HepG2 (cell line): ENCODE data around the gene SERBP1.

ENCODE experiments used
- BATF2 ChIP-seq: sonication (generic); formaldehyde crosslinking; IDR thresholded peaks from 2 replicates; pipeline ENCODE4 v1.8.0; 2022; ENCODE audit warnings: mild to moderate bottlenecking, missing genetic modification reagents, moderate library complexity
- CHD2 ChIP-seq: IDR thresholded peaks from 2 replicates; pipeline ENCODE4 v1.6.1; 2011; ENCODE audit warnings: low read depth, low read length, improper control_type of control experiment
- CTCF ChIP-seq: sonication (generic); formaldehyde crosslinking; IDR thresholded peaks from 2 replicates; pipeline ENCODE4 v1.5.0; 2020; ENCODE audit warnings: mild to moderate bottlenecking, missing genetic modification reagents, moderate library complexity
- EED ChIP-seq: sonication (generic); formaldehyde crosslinking; IDR thresholded peaks from 2 replicates; pipeline ENCODE4 v1.5.0; 2020; ENCODE audit warnings: mild to moderate bottlenecking, missing genetic modification reagents
- IRF1 ChIP-seq: sonication (generic); formaldehyde crosslinking; IDR thresholded peaks from 2 replicates; pipeline ENCODE4 v1.4.0; 2020; ENCODE audit warnings: low read depth, mild to moderate bottlenecking, missing genetic modification reagents
- NAIF1 ChIP-seq: sonication (generic); formaldehyde crosslinking; IDR thresholded peaks from 2 replicates; pipeline ENCODE4 v1.5.0; 2020; ENCODE audit warnings: mild to moderate bottlenecking, missing genetic modification reagents, borderline replicate concordance
- PBX3 ChIP-seq: sonication (generic); formaldehyde crosslinking; IDR thresholded peaks from 2 replicates; pipeline ENCODE4 v1.8.1; 2023; ENCODE audit warnings: missing genetic modification reagents, inconsistent platforms, borderline replicate concordance
- RAD21 ChIP-seq: fragments of 450-650 bp; formaldehyde crosslinking; IDR thresholded peaks from 2 replicates; pipeline ENCODE4 v1.5.0; 2020; ENCODE audit warnings: mild to moderate bottlenecking
- SMC3 ChIP-seq: IDR thresholded peaks from 2 replicates; pipeline ENCODE4 v1.6.1; 2011; ENCODE audit warnings: low read length, improper control_type of control experiment
- SP1 ChIP-seq, 2 experiments: fragments of 450-650 bp in 1 of 2; sonication (generic) in 1 of 2; formaldehyde crosslinking in 1 of 2; IDR thresholded peaks; 2 replicates each; pipeline versions ENCODE4 v1.4.0 to v1.6.1; 2016 to 2020; ENCODE audit warnings: missing genetic modification reagents in 1 of 2
- ZBTB26 ChIP-seq: IDR thresholded peaks from 2 replicates; pipeline ENCODE4 v1.6.1; 2016; ENCODE audit warnings: missing compliant biosample characterization, missing genetic modification reagents, borderline replicate concordance
- ZGPAT ChIP-seq: IDR thresholded peaks from 2 replicates; pipeline ENCODE4 v1.6.1; 2016; ENCODE audit warnings: mild to moderate bottlenecking
- ZNF292 ChIP-seq: sonication (generic); formaldehyde crosslinking; IDR thresholded peaks from 2 replicates; pipeline ENCODE4 v1.8.1; 2022; ENCODE audit warnings: mild to moderate bottlenecking, low read depth, missing genetic modification reagents, borderline replicate concordance
- ZNF644 ChIP-seq: IDR thresholded peaks from 2 replicates; pipeline ENCODE4 v1.6.1; 2016; ENCODE audit warnings: low read depth

GRCh38 chr1:67451815-67452214 is 21.6 kb upstream of the SERBP1 start:
- TF ChIP-seq PBX3 (CRISPR knock-in tag) = no peak
- TF ChIP-seq BATF2 = no peak
- no peak for TF ChIP-seq EED (CRISPR knock-in tag)
- no peak for TF ChIP-seq NAIF1 (CRISPR knock-in tag)
- TF ChIP-seq ZNF644 = no peak
- no peak for TF ChIP-seq SP1 (IDR thresholded peaks at IDR 0.05)
- TF ChIP-seq SP1 (CRISPR knock-in tag; IDR thresholded peaks at IDR 0.05) = no peak
- TF ChIP-seq CHD2 = no peak
- TF ChIP-seq ZNF292 (CRISPR knock-in tag) = no peak
- no peak for TF ChIP-seq RAD21 (CRISPR knock-in tag)
- TF ChIP-seq CTCF (CRISPR knock-in tag) = no peak
- TF ChIP-seq IRF1 (CRISPR knock-in tag) = no peak
- no peak for TF ChIP-seq SMC3
- TF ChIP-seq ZBTB26 (CRISPR knock-in tag) = no peak
- TF ChIP-seq ZGPAT (CRISPR knock-in tag) = no peak
